Measurements from ENCODE around the gene ZSWIM1.

Gene ZSWIM1

GRCh38 chr20:45882469-45883099, 1.6 kb downstream of the ZSWIM1 start:
- H3K14ac ChIP-seq (ENCODE audit: low read length in 2 of 2), result no peak overlapping the region
- no peak for DNase-seq

GRCh38 chr20:45883100-45883469, 2.1 kb downstream of the ZSWIM1 start:
- no peak overlapping the region for H2BK120ac ChIP-seq (ENCODE audit: low read depth, low read length)
- H2BK12ac ChIP-seq (ENCODE audit: low read length in 2 of 2), result no peak overlapping the region
- H3K9ac ChIP-seq (ENCODE audit: low read length), result no peak overlapping the region
- no peak overlapping the region for H3K23ac ChIP-seq (ENCODE audit: low read length in 2 of 2)
- no peak overlapping the region for H2BK5ac ChIP-seq (ENCODE audit: low read depth, low read length, poor library complexity, severe bottlenecking)
- H3K4me1 ChIP-seq (ENCODE audit: control insufficient read depth, insufficient read depth, low read depth, low read length), result peaks cover 20% of the 10 kb centered on the region
- no peak overlapping the region for H3K14ac ChIP-seq (ENCODE audit: low read length in 2 of 2)
- H3K27ac ChIP-seq (ENCODE audit: low read length, poor library complexity, severe bottlenecking), result no peak overlapping the region
- no peaks in the 10 kb centered on the region for H3K9me3 ChIP-seq (ENCODE audit: control insufficient read depth, low read length)
- peaks cover 25% of the 10 kb centered on the region for H3K79me1 ChIP-seq (replicated peaks; ENCODE audit: low read length, poor library complexity, severe bottlenecking)
- H2AFZ ChIP-seq (ENCODE audit: low read depth, low read length), result no peak overlapping the region
- H2BK15ac ChIP-seq (ENCODE audit: low read depth, poor library complexity, severe bottlenecking), result no peak overlapping the region
- H4K8ac ChIP-seq (ENCODE audit: low read length), result no peak overlapping the region
- H3K27me3 ChIP-seq (ENCODE audit: control insufficient read depth in 1 of 2, insufficient read depth in 1 of 2, low read length in 2 of 2), result no peaks in the 10 kb centered on the region
- H3K4me2 ChIP-seq (ENCODE audit: low read length, poor library complexity, severe bottlenecking), result no peak overlapping the region
- no peak overlapping the region for H3K18ac ChIP-seq (ENCODE audit: low read depth in 1 of 2, low read length in 2 of 2)
- no peak overlapping the region for H2AK5ac ChIP-seq (ENCODE audit: low read length, severe bottlenecking)
- H3K4ac ChIP-seq (ENCODE audit: low read depth in 1 of 2, low read length in 2 of 2), result no peak overlapping the region
- no peak overlapping the region for H4K91ac ChIP-seq (ENCODE audit: low read length)
- no peak overlapping the region for H3K4me3 ChIP-seq (ENCODE audit: insufficient read depth in 1 of 2, low read depth in 1 of 2, low read length in 2 of 2)
- H3K36me3 ChIP-seq (ENCODE audit: control insufficient read depth in 1 of 2, insufficient read depth in 2 of 2, low read depth in 1 of 2, low read length in 2 of 2), result peaks cover 32 to 42% of the 10 kb centered on the region in 2 experiments
- 93% methylated on average over 9 of the region's 9 CpGs for WGBS
- no peak for DNase-seq

More at GRCh38 chr20:45882469-45883099, 1.6 kb downstream of the ZSWIM1 start:
- Histone ChIP-seq H4K8ac (ENCODE audit: low read length) (no peak overlapping the region), H4K91ac (ENCODE audit: low read length) (no peak overlapping the region), H3K79me1 (replicated peaks; ENCODE audit: low read length, poor library complexity, severe bottlenecking) (peaks cover 24% of the 10 kb centered on the region), H3K4ac (ENCODE audit: low read depth in 1 of 2, low read length in 2 of 2) (no peak overlapping the region), H2BK12ac (ENCODE audit: low read length in 2 of 2) (no peak overlapping the region), H2BK5ac (ENCODE audit: low read depth, low read length, poor library complexity, severe bottlenecking) (no peak overlapping the region), H3K4me2 (ENCODE audit: low read length, poor library complexity, severe bottlenecking) (no peak overlapping the region), H3K9ac (ENCODE audit: low read length) (no peak overlapping the region), H3K4me3 (ENCODE audit: insufficient read depth in 1 of 2, low read depth in 1 of 2, low read length in 2 of 2) (no peak overlapping the region), H2AFZ (ENCODE audit: low read depth, low read length) (no peak overlapping the region), H3K27me3 (ENCODE audit: control insufficient read depth in 1 of 2, insufficient read depth in 1 of 2, low read length in 2 of 2) (no peaks in the 10 kb centered on the region), H3K23ac (ENCODE audit: low read length in 2 of 2) (no peak overlapping the region), H2BK15ac (ENCODE audit: low read depth, poor library complexity, severe bottlenecking) (no peak overlapping the region), H3K9me3 (ENCODE audit: control insufficient read depth, low read length) (no peaks in the 10 kb centered on the region), H3K36me3 (ENCODE audit: control insufficient read depth in 1 of 2, insufficient read depth in 2 of 2, low read depth in 1 of 2, low read length in 2 of 2) (peaks cover 37 to 43% of the 10 kb centered on the region in 2 experiments), H3K27ac (ENCODE audit: low read length, poor library complexity, severe bottlenecking) (no peak overlapping the region), H3K18ac (ENCODE audit: low read depth in 1 of 2, low read length in 2 of 2) (no peak overlapping the region), H3K4me1 (ENCODE audit: control insufficient read depth, insufficient read depth, low read depth, low read length) (peaks cover 20% of the 10 kb centered on the region), H2BK120ac (ENCODE audit: low read depth, low read length) (no peak overlapping the region), H2AK5ac (ENCODE audit: low read length, severe bottlenecking) (no peak overlapping the region)
- 86% methylated on average over 4 of the region's 4 CpGs for WGBS

- Histone ChIP-seq H3K23ac (ENCODE audit: low read length in 2 of 2) (no peak overlapping the region), H3K27me3 (ENCODE audit: control insufficient read depth in 1 of 2, insufficient read depth in 1 of 2, low read length in 2 of 2) (no peaks in the 10 kb centered on the region), H3K4me3 (ENCODE audit: insufficient read depth in 1 of 2, low read depth in 1 of 2, low read length in 2 of 2) (no peak overlapping the region), H4K8ac (ENCODE audit: low read length) (no peak overlapping the region), H3K18ac (ENCODE audit: low read depth in 1 of 2, low read length in 2 of 2) (no peak overlapping the region), H4K91ac (ENCODE audit: low read length) (no peak overlapping the region), H2BK120ac (ENCODE audit: low read depth, low read length) (no peak overlapping the region), H3K36me3 (ENCODE audit: control insufficient read depth in 1 of 2, insufficient read depth in 2 of 2, low read depth in 1 of 2, low read length in 2 of 2) (peaks cover 35 to 51% of the 10 kb centered on the region in 2 experiments), H2AK5ac (ENCODE audit: low read length, severe bottlenecking) (peak overlapping the region; percentile 50), H3K14ac (ENCODE audit: low read length in 2 of 2) (no peak overlapping the region), H2BK12ac (ENCODE audit: low read length in 2 of 2) (no peak overlapping the region), H2BK15ac (ENCODE audit: low read depth, poor library complexity, severe bottlenecking) (peak overlapping the region; percentile 6), H3K4me2 (ENCODE audit: low read length, poor library complexity, severe bottlenecking) (no peak overlapping the region), H3K79me1 (replicated peaks; ENCODE audit: low read length, poor library complexity, severe bottlenecking) (peaks cover 36% of the 10 kb centered on the region), H3K4ac (ENCODE audit: low read depth in 1 of 2, low read length in 2 of 2) (no peak overlapping the region), H2BK5ac (ENCODE audit: low read depth, low read length, poor library complexity, severe bottlenecking) (no peak overlapping the region), H3K9ac (ENCODE audit: low read length) (no peak overlapping the region), H3K9me3 (ENCODE audit: control insufficient read depth, low read length) (no peaks in the 10 kb centered on the region), H3K4me1 (ENCODE audit: control insufficient read depth, insufficient read depth, low read depth, low read length) (peaks cover 35% of the 10 kb centered on the region), H3K27ac (ENCODE audit: low read length, poor library complexity, severe bottlenecking) (no peak overlapping the region), H2AFZ (ENCODE audit: low read depth, low read length) (no peak overlapping the region)
- no peak for DNase-seq
- WGBS, result 98% methylated on average over 17 of the region's 19 CpGs
Observed at GRCh38 chr20:45886590-45887345, 5.7 kb downstream of the ZSWIM1 start.

- no peak within 1 kb of the TSS for H4K91ac ChIP-seq (ENCODE audit: low read length)
- peak within 1 kb of the TSS; percentile 6 for H2BK15ac ChIP-seq (ENCODE audit: low read depth, poor library complexity, severe bottlenecking)
- no peak within 1 kb of the TSS for H3K4me3 ChIP-seq (ENCODE audit: insufficient read depth in 1 of 2, low read depth in 1 of 2, low read length in 2 of 2)
- H3K4me2 ChIP-seq (ENCODE audit: low read length, poor library complexity, severe bottlenecking), result no peak within 1 kb of the TSS
- 81% methylated on average over 2 of the region's 8 CpGs for WGBS
- peaks cover 35 to 51% of the 10 kb centered on the region in 2 experiments for H3K36me3 ChIP-seq (ENCODE audit: control insufficient read depth in 1 of 2, insufficient read depth in 2 of 2, low read depth in 1 of 2, low read length in 2 of 2)
- no peak for DNase-seq
- peak within 1 kb of the TSS; percentile 50 for H2AK5ac ChIP-seq (ENCODE audit: low read length, severe bottlenecking)
- H3K14ac ChIP-seq (ENCODE audit: low read length in 2 of 2), result no peak within 1 kb of the TSS
- no peaks in the 10 kb centered on the region for H3K9me3 ChIP-seq (ENCODE audit: control insufficient read depth, low read length)
- H3K27ac ChIP-seq (ENCODE audit: low read length, poor library complexity, severe bottlenecking), result no peak within 1 kb of the TSS
- H3K9ac ChIP-seq (ENCODE audit: low read length), result no peak within 1 kb of the TSS
- peaks cover 41% of the 10 kb centered on the region for H3K79me1 ChIP-seq (replicated peaks; ENCODE audit: low read length, poor library complexity, severe bottlenecking)
- H3K23ac ChIP-seq (ENCODE audit: low read length in 2 of 2), result no peak within 1 kb of the TSS
- peaks cover 38% of the 10 kb centered on the region for H3K4me1 ChIP-seq (ENCODE audit: control insufficient read depth, insufficient read depth, low read depth, low read length)
- no peak within 1 kb of the TSS for H2AFZ ChIP-seq (ENCODE audit: low read depth, low read length)
- H3K27me3 ChIP-seq (ENCODE audit: control insufficient read depth in 1 of 2, insufficient read depth in 1 of 2, low read length in 2 of 2), result no peaks in the 10 kb centered on the region
- H2BK5ac ChIP-seq (ENCODE audit: low read depth, low read length, poor library complexity, severe bottlenecking), result no peak within 1 kb of the TSS
- H4K8ac ChIP-seq (ENCODE audit: low read length), result no peak within 1 kb of the TSS
- H3K18ac ChIP-seq (ENCODE audit: low read depth in 1 of 2, low read length in 2 of 2), result no peak within 1 kb of the TSS
- no peak within 1 kb of the TSS for H2BK120ac ChIP-seq (ENCODE audit: low read depth, low read length)
- H2BK12ac ChIP-seq (ENCODE audit: low read length in 2 of 2), result peak within 1 kb of the TSS in 1 of 2 experiments; percentile 6
- H3K4ac ChIP-seq (ENCODE audit: low read depth in 1 of 2, low read length in 2 of 2), result no peak within 1 kb of the TSS
Observed at GRCh38 chr20:45887346-45887715, 6.3 kb downstream of the ZSWIM1 start, which contains the start of gene SPATA25. TSS of gene SPATA25 (minus strand) at chr20:45887622. CDS start at chr20:45887590, 32 bp downstream.
